Mesenchymal stem cell (in vitro differentiated cells and primary cell): ENCODE results near the gene UPB1.

Experiments
- DNase-seq: peaks from one replicate; pipeline ENCODE4 v3.0.0-alpha.2; 2013
- H2AFZ ChIP-seq: one replicate; pipeline ENCODE4 v1.6.1; 2013; ENCODE audit warnings: low read depth, mild to moderate bottlenecking, control low read depth, inconsistent platforms, low read length, moderate library complexity
- H2AK5ac ChIP-seq: 2 replicates; pipeline ENCODE4 v1.6.1; 2013; ENCODE audit warnings: low read length, moderate library complexity, mild to moderate bottlenecking, inconsistent platforms; ENCODE audit not compliant: severe bottlenecking
- H2BK120ac ChIP-seq: one replicate; pipeline ENCODE4 v1.6.1; 2013; ENCODE audit warnings: low read depth, mild to moderate bottlenecking, inconsistent platforms, low read length, moderate library complexity
- H2BK12ac ChIP-seq, 2 experiments: one replicate each; pipeline ENCODE4 v1.6.1; 2013; ENCODE audit warnings: inconsistent platforms in 2 of 2, low read length in 2 of 2, mild to moderate bottlenecking in 2 of 2, moderate library complexity in 2 of 2, control low read depth in 1 of 2
- H2BK15ac ChIP-seq: one replicate; pipeline ENCODE4 v1.6.1; 2013; ENCODE audit warnings: mild to moderate bottlenecking, low read depth, inconsistent platforms; ENCODE audit not compliant: poor library complexity, severe bottlenecking
- H2BK5ac ChIP-seq: 2 replicates; pipeline ENCODE4 v1.6.1; 2013; ENCODE audit warnings: low read depth, mild to moderate bottlenecking, low read length, control low read depth, inconsistent platforms; ENCODE audit not compliant: poor library complexity, severe bottlenecking
- H3K14ac ChIP-seq, 2 experiments: one replicate each; pipeline ENCODE4 v1.6.1; 2013; ENCODE audit warnings: inconsistent platforms in 2 of 2, low read length in 2 of 2, control low read depth in 1 of 2, mild to moderate bottlenecking in 1 of 2, moderate library complexity in 1 of 2
- H3K18ac ChIP-seq, 2 experiments: one replicate each; pipeline ENCODE4 v1.6.1; 2013; ENCODE audit warnings: inconsistent platforms in 2 of 2, low read length in 2 of 2, control low read depth in 1 of 2, low read depth in 1 of 2, mild to moderate bottlenecking in 1 of 2
- H3K23ac ChIP-seq, 2 experiments: one replicate each; pipeline ENCODE4 v1.6.1; 2013; ENCODE audit warnings: inconsistent platforms in 2 of 2, low read length in 2 of 2, mild to moderate bottlenecking in 2 of 2, moderate library complexity in 2 of 2, control low read depth in 1 of 2
- H3K27ac ChIP-seq: 2 replicates; pipeline ENCODE4 v1.5.1; 2013; ENCODE audit warnings: mild to moderate bottlenecking, moderate library complexity, low read length, control low read depth, inconsistent platforms; ENCODE audit not compliant: poor library complexity, severe bottlenecking
- H3K27me3 ChIP-seq, 2 experiments: 2 replicates each; pipeline versions ENCODE4 v1.6.1 to v1.7.0; 2013; ENCODE audit warnings: low read length in 2 of 2, mild to moderate bottlenecking in 2 of 2, moderate library complexity in 2 of 2, control low read depth in 1 of 2, inconsistent platforms in 1 of 2; ENCODE audit not compliant: control insufficient read depth in 1 of 2, insufficient read depth in 1 of 2
- H3K36me3 ChIP-seq, 2 experiments: 2 replicates each; pipeline versions ENCODE4 v1.6.1 to v1.7.0; 2013; ENCODE audit warnings: low read length in 2 of 2, control low read depth in 1 of 2, inconsistent platforms in 1 of 2, low read depth in 1 of 2, mild to moderate bottlenecking in 1 of 2; ENCODE audit not compliant: insufficient read depth in 2 of 2, control insufficient read depth in 1 of 2
- H3K4ac ChIP-seq, 2 experiments: one replicate each; pipeline ENCODE4 v1.6.1; 2013; ENCODE audit warnings: inconsistent platforms in 2 of 2, low read length in 2 of 2, mild to moderate bottlenecking in 2 of 2, moderate library complexity in 2 of 2, control low read depth in 1 of 2, low read depth in 1 of 2
- H3K4me1 ChIP-seq: 2 replicates; pipeline ENCODE4 v1.6.1; 2013; ENCODE audit warnings: low read depth, low read length, control low read depth; ENCODE audit not compliant: control insufficient read depth, insufficient read depth
- H3K4me2 ChIP-seq: 2 replicates; pipeline ENCODE4 v1.6.1; 2013; ENCODE audit warnings: low read length, mild to moderate bottlenecking, inconsistent platforms; ENCODE audit not compliant: poor library complexity, severe bottlenecking
- H3K4me3 ChIP-seq, 2 experiments: 2 replicates each; pipeline versions ENCODE4 v1.5.1 to v1.7.0; 2013; ENCODE audit warnings: low read length in 2 of 2, mild to moderate bottlenecking in 2 of 2, control low read depth in 1 of 2, low read depth in 1 of 2; ENCODE audit not compliant: insufficient read depth in 1 of 2
- H3K79me1 ChIP-seq: replicated peaks from 2 replicates; pipeline ENCODE4 v1.6.1; 2013; ENCODE audit warnings: mild to moderate bottlenecking, control low read depth, low read length, inconsistent platforms; ENCODE audit not compliant: poor library complexity, severe bottlenecking
- H3K9ac ChIP-seq: 2 replicates; pipeline ENCODE4 v1.7.0; 2013; ENCODE audit warnings: mild to moderate bottlenecking, low read length, moderate library complexity
- H3K9me3 ChIP-seq: 2 replicates; pipeline ENCODE4 v1.7.0; 2013; ENCODE audit warnings: mild to moderate bottlenecking, low read length; ENCODE audit not compliant: control insufficient read depth
- H4K8ac ChIP-seq: one replicate; pipeline ENCODE4 v1.6.1; 2013; ENCODE audit warnings: inconsistent platforms, mild to moderate bottlenecking, low read length, moderate library complexity
- H4K91ac ChIP-seq: one replicate; pipeline ENCODE4 v1.6.1; 2013; ENCODE audit warnings: mild to moderate bottlenecking, low read length, inconsistent platforms
- WGBS: methylation state at CpG from one replicate; pipeline ENCODE4 v1.1.7; 2013; ENCODE audit warnings: mixed read lengths; 5-methylcytosine and 5-hydroxymethylcytosine counted together

Gene UPB1

GRCh38 chr22:24481641-24482040 lies 13.5 kb upstream of the UPB1 start:
- no peak overlapping the region for H3K4me2 ChIP-seq
- H2BK12ac ChIP-seq, result no peak overlapping the region
- no peaks in the 10 kb centered on the region for H3K27me3 ChIP-seq
- no peak overlapping the region for H3K18ac ChIP-seq
- H2AFZ ChIP-seq, result no peak overlapping the region
- no peak for DNase-seq
- H3K27ac ChIP-seq, result peak overlapping the region; percentile 28
- H4K8ac ChIP-seq, result no peak overlapping the region
- H2BK5ac ChIP-seq, result no peak overlapping the region
- H3K23ac ChIP-seq, result no peak overlapping the region
- no peaks in the 10 kb centered on the region for H3K79me1 ChIP-seq
- 85% methylated on average over 1 of the region's 1 CpG for WGBS
- H2BK120ac ChIP-seq, result no peak overlapping the region
- no peaks in the 10 kb centered on the region for H3K9me3 ChIP-seq
- H3K4ac ChIP-seq, result no peak overlapping the region
- no peak overlapping the region for H2AK5ac ChIP-seq
- H3K4me1 ChIP-seq, result peaks cover 11% of the 10 kb centered on the region
- peak overlapping the region; percentile 42 for H3K9ac ChIP-seq
- no peak overlapping the region for H2BK15ac ChIP-seq
- no peak overlapping the region for H4K91ac ChIP-seq
- H3K14ac ChIP-seq, result no peak overlapping the region
- H3K36me3 ChIP-seq, result no peaks in the 10 kb centered on the region
- no peak overlapping the region for H3K4me3 ChIP-seq

GRCh38 chr22:24482575-24482974 lies 12.6 kb upstream of the UPB1 start:
- no peak overlapping the region for H2AFZ ChIP-seq
- no peak overlapping the region for H3K18ac ChIP-seq
- peak overlapping the region; percentile 64 for H3K27ac ChIP-seq
- no peak overlapping the region for H4K91ac ChIP-seq
- H3K27me3 ChIP-seq, result no peaks in the 10 kb centered on the region
- no peak overlapping the region for H3K4me3 ChIP-seq
- WGBS, result 53% methylated on average over 3 of the region's 3 CpGs
- no peak overlapping the region for H3K14ac ChIP-seq
- peak overlapping the region; percentile 10 for H2AK5ac ChIP-seq
- no peaks in the 10 kb centered on the region for H3K9me3 ChIP-seq
- peaks cover 11% of the 10 kb centered on the region for H3K4me1 ChIP-seq
- no peaks in the 10 kb centered on the region for H3K36me3 ChIP-seq
- no peak overlapping the region for H2BK5ac ChIP-seq
- no peak overlapping the region for H2BK15ac ChIP-seq
- no peak overlapping the region for H2BK120ac ChIP-seq
- peak overlapping the region; percentile 42 for H3K9ac ChIP-seq
- no peaks in the 10 kb centered on the region for H3K79me1 ChIP-seq
- no peak overlapping the region for H3K4me2 ChIP-seq
- no peak overlapping the region for H4K8ac ChIP-seq
- H3K23ac ChIP-seq, result no peak overlapping the region
- no peak overlapping the region for H3K4ac ChIP-seq
- H2BK12ac ChIP-seq, result no peak overlapping the region
- peak; percentile 85 for DNase-seq

GRCh38 chr22:24482998-24483397 lies 12.1 kb upstream of the UPB1 start:
- no peaks in the 10 kb centered on the region for H3K36me3 ChIP-seq
- H3K4me1 ChIP-seq, result peaks cover 11% of the 10 kb centered on the region
- no peak overlapping the region for H2BK120ac ChIP-seq
- no peak overlapping the region for H3K4me3 ChIP-seq
- H2AK5ac ChIP-seq, result peak overlapping the region; percentile 10
- H4K8ac ChIP-seq, result no peak overlapping the region
- H3K18ac ChIP-seq, result no peak overlapping the region
- no peak overlapping the region for H4K91ac ChIP-seq
- no peaks in the 10 kb centered on the region for H3K79me1 ChIP-seq
- H3K27me3 ChIP-seq, result no peaks in the 10 kb centered on the region
- no peaks in the 10 kb centered on the region for H3K9me3 ChIP-seq
- peak overlapping the region; percentile 64 for H3K27ac ChIP-seq
- no peak overlapping the region for H2AFZ ChIP-seq
- no peak overlapping the region for H3K4me2 ChIP-seq
- no peak overlapping the region for H2BK5ac ChIP-seq
- H3K14ac ChIP-seq, result no peak overlapping the region
- WGBS, result 73% methylated on average over 1 of the region's 2 CpGs
- H3K23ac ChIP-seq, result no peak overlapping the region
- H2BK15ac ChIP-seq, result no peak overlapping the region
- H3K4ac ChIP-seq, result no peak overlapping the region
- no peak overlapping the region for H2BK12ac ChIP-seq
- DNase-seq, result no peak
- peak overlapping the region; percentile 2 for H3K9ac ChIP-seq

GRCh38 chr22:24483976-24484545 lies 11.1 kb upstream of the UPB1 start:
- no peak overlapping the region for H3K4me2 ChIP-seq
- H3K9ac ChIP-seq, result no peak overlapping the region
- H3K4me1 ChIP-seq, result peaks cover 11% of the 10 kb centered on the region
- 87% methylated on average over 4 of the region's 5 CpGs for WGBS
- H3K14ac ChIP-seq, result no peak overlapping the region
- H3K23ac ChIP-seq, result no peak overlapping the region
- no peaks in the 10 kb centered on the region for H3K79me1 ChIP-seq
- DNase-seq, result no peak
- H2AK5ac ChIP-seq, result no peak overlapping the region
- H4K91ac ChIP-seq, result no peak overlapping the region
- H2BK15ac ChIP-seq, result no peak overlapping the region
- H2BK12ac ChIP-seq, result no peak overlapping the region
- H3K9me3 ChIP-seq, result no peaks in the 10 kb centered on the region
- no peak overlapping the region for H3K27ac ChIP-seq
- H3K36me3 ChIP-seq, result no peaks in the 10 kb centered on the region
- H2BK5ac ChIP-seq, result no peak overlapping the region
- no peak overlapping the region for H2AFZ ChIP-seq
- no peak overlapping the region for H3K4me3 ChIP-seq
- H2BK120ac ChIP-seq, result no peak overlapping the region
- H3K18ac ChIP-seq, result peak overlapping the region in 1 of 2 experiments; percentile 19
- no peak overlapping the region for H4K8ac ChIP-seq
- H3K4ac ChIP-seq, result no peak overlapping the region
- no peaks in the 10 kb centered on the region for H3K27me3 ChIP-seq
